Endothelial cell of umbilical vein (primary cell): ENCODE data around the gene FNBP1L.

Experiments
- CTCF ChIP-seq, 2 donors: IDR thresholded peaks; 1 replicate in 1 of 2; 2 replicates in 1 of 2; pipeline ENCODE4 v1.5.1; 2011; ENCODE audit warnings: low read length in 2 of 2, mild to moderate bottlenecking in 2 of 2, moderate library complexity in 2 of 2, control low read depth in 1 of 2, inconsistent platforms in 1 of 2, low read depth in 1 of 2; ENCODE audit not compliant: insufficient read depth in 1 of 2; ENCODE audit errors: extremely low read depth in 1 of 2
- FOS ChIP-seq: IDR thresholded peaks from 2 replicates; pipeline ENCODE4 v1.6.1; 2011; ENCODE audit warnings: mild to moderate bottlenecking, low read length, moderate library complexity, borderline replicate concordance; ENCODE audit not compliant: insufficient read depth
- POLR2A ChIP-seq: IDR thresholded peaks from 2 replicates; pipeline ENCODE4 v1.6.1; 2012; ENCODE audit warnings: low read depth, mild to moderate bottlenecking, control low read depth, low read length
- POLR2AphosphoS5 ChIP-seq: IDR thresholded peaks from 2 replicates; pipeline ENCODE4 v1.6.1; 2012; ENCODE audit warnings: low read depth, mild to moderate bottlenecking, control low read depth, low read length, moderate library complexity; ENCODE audit not compliant: insufficient read depth
- TF ChIP-seq, protein P1 (sequence below): IDR thresholded peaks from 2 replicates; pipeline ENCODE4 v1.6.1; 2011; ENCODE audit not compliant: insufficient read depth, insufficient read length

GRCh38 chr1:93434088-93434487, 13.8 kb upstream of the FNBP1L start:
- TF ChIP-seq, protein P1, sequence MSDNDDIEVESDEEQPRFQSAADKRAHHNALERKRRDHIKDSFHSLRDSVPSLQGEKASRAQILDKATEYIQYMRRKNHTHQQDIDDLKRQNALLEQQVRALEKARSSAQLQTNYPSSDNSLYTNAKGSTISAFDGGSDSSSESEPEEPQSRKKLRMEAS, result no peak
- TF ChIP-seq FOS (no peak), POLR2AphosphoS5 (no peak), CTCF (IDR thresholded peaks at IDR 0.05; ENCODE audit: extremely low read depth in 1 of 2, insufficient read depth in 1 of 2, low read depth in 1 of 2, low read length in 2 of 2) (no peak), POLR2A (no peak)
